Fibroblast of lung (primary cell): ENCODE data around the gene KRTAP4-12. TPM values are rescaled to one million over a fixed set of nuclear protein-coding genes. Genes with fewer than 3 reads are reported as not detected.

Source experiments
- DNase-seq, 2 donors: peaks; one replicate each; pipeline versions ENCODE4 v3.0.0 to v3.0.0-alpha.2; 2010; ENCODE audit warnings: low read depth in 2 of 2
- H2AFZ ChIP-seq: 2 replicates; pipeline ENCODE4 v1.5.1; 2012; ENCODE audit warnings: low read length, control low read depth, inconsistent platforms
- H3K27ac ChIP-seq: 2 replicates; pipeline ENCODE4 v1.5.1; 2011; ENCODE audit warnings: low read length, control low read depth; ENCODE audit not compliant: insufficient read depth
- H3K27me3 ChIP-seq: 2 replicates; pipeline ENCODE4 v1.5.1; 2011; ENCODE audit warnings: mild to moderate bottlenecking, low read length; ENCODE audit not compliant: control insufficient read depth, insufficient read depth
- H3K36me3 ChIP-seq: 2 replicates; pipeline ENCODE4 v1.5.1; 2011; ENCODE audit warnings: low read length; ENCODE audit not compliant: control insufficient read depth, insufficient read depth
- H3K4me1 ChIP-seq: 2 replicates; pipeline ENCODE4 v1.5.1; 2011; ENCODE audit warnings: low read length; ENCODE audit not compliant: control insufficient read depth, insufficient read depth; ENCODE audit errors: extremely low read depth
- H3K4me2 ChIP-seq: 2 replicates; pipeline ENCODE4 v1.5.1; 2011; ENCODE audit warnings: low read length, control low read depth; ENCODE audit not compliant: insufficient read depth; ENCODE audit errors: extremely low read depth
- H3K4me3 ChIP-seq, 4 experiments: fragments of 200-600 bp in 1 of 4; sonication (generic) in 1 of 4; replicated peaks in 1 of 4; 2 replicates each; pipeline ENCODE4 v1.5.1; 2011 to 2016; ENCODE audit warnings: low read length in 4 of 4, low read depth in 3 of 4, mild to moderate bottlenecking in 3 of 4, control low read depth in 2 of 4, inconsistent platforms in 1 of 4, mixed read lengths in 1 of 4; ENCODE audit not compliant: insufficient read depth in 1 of 4; ENCODE audit errors: control extremely low read depth in 1 of 4
- H3K79me2 ChIP-seq: 2 replicates; pipeline ENCODE4 v1.5.1; 2012; ENCODE audit warnings: mild to moderate bottlenecking, low read length, inconsistent platforms; ENCODE audit not compliant: control insufficient read depth, insufficient read depth
- H3K9ac ChIP-seq: 2 replicates; pipeline ENCODE4 v1.5.1; 2011; ENCODE audit warnings: mild to moderate bottlenecking, low read length, control low read depth; ENCODE audit not compliant: insufficient read depth
- H3K9me3 ChIP-seq: 2 replicates; pipeline ENCODE4 v1.5.1; 2012; ENCODE audit warnings: low read depth, low read length; ENCODE audit not compliant: control insufficient read depth, insufficient read depth
- H4K20me1 ChIP-seq: 2 replicates; pipeline ENCODE4 v1.5.1; 2011; ENCODE audit warnings: low read length; ENCODE audit not compliant: control insufficient read depth, insufficient read depth; ENCODE audit errors: extremely low read depth
- CTCF ChIP-seq, 2 donors: IDR thresholded peaks in 1 of 2; conservative IDR thresholded peaks in 1 of 2; 1 replicate in 1 of 2; 2 replicates in 1 of 2; pipeline ENCODE4 v1.5.1; 2011 to 2012; ENCODE audit warnings: low read length in 2 of 2, control low read depth in 1 of 2, inconsistent platforms in 1 of 2, low read depth in 1 of 2, mild to moderate bottlenecking in 1 of 2
- EZH2 ChIP-seq: IDR thresholded peaks from 2 replicates; pipeline ENCODE4 v1.5.1; 2012; ENCODE audit warnings: low read length, control low read depth, mild to moderate bottlenecking; ENCODE audit errors: missing control alignments
- polyA plus RNA-seq, 2 donors: library from polyadenylated mRNA; depleted of rRNA in 1 of 2; stranded (reverse) in 1 of 2; unstranded in 1 of 2; fragments of >200 nt; gene quantifications; 2 replicates each; pipeline ENCODE4 v1.2.1, GENCODE V29; 2011 to 2012; ENCODE audit warnings: missing spikeins in 1 of 2
- total RNA-seq: library from RNA; depleted of rRNA; stranded (reverse); fragments of >200 nt; gene quantifications from 2 replicates; pipeline ENCODE4 v1.2.1, GENCODE V29; 2014

KRTAP4-12 gene
- total and polyA plus RNA-seq, 2 donors (not counting 1 experiment from before 2014, with no cell fraction given): not detected

DNA sequence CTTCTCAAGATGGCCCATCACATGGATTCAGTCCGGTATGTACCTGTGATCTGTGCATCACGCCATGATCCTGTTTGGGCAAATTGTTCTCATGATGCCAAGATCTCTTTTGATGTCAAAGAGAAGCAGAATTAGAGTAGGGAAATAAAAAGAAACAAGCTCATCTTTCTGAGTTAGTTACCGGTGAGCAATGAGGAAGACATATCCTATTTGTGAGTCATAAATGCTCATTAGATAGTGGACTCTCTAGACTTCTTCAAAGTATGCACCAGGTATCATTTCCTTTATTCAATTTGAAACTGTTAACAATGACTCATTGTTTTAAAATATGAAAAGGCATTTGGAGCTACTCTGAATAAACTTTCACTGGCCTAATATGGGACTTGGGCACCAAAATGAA is 8.0 kb upstream of the KRTAP4-12 start:
- TF ChIP-seq CTCF (conservative IDR thresholded peaks at IDR 0.05 in 1 of 2, IDR thresholded peaks at IDR 0.05 in 1 of 2; ENCODE audit: low read depth in 1 of 2, low read length in 2 of 2) (no peak), EZH2 (no peak)
- Histone ChIP-seq H3K27me3 (no peaks in the 10 kb centered on the region), H3K27ac (no peak overlapping the region), H3K4me2 (no peak overlapping the region), H3K9ac (no peak overlapping the region), H2AFZ (no peak overlapping the region), H3K4me3 (no peak overlapping the region), H3K4me1 (peaks cover 2% of the 10 kb centered on the region), H3K9me3 (no peaks in the 10 kb centered on the region), H3K79me2 (no peaks in the 10 kb centered on the region), H3K36me3 (no peaks in the 10 kb centered on the region), H4K20me1 (no peaks in the 10 kb centered on the region)
- DNase-seq: peak in 1 of 2 donors; percentile 75

- DNase-seq: no peak
- Histone ChIP-seq H3K27ac (no peak overlapping the region), H3K79me2 (no peaks in the 10 kb centered on the region), H3K9me3 (no peaks in the 10 kb centered on the region), H3K9ac (no peak overlapping the region), H3K4me3 (no peak overlapping the region), H3K4me1 (no peaks in the 10 kb centered on the region), H3K36me3 (no peaks in the 10 kb centered on the region), H3K4me2 (no peak overlapping the region), H2AFZ (no peak overlapping the region), H4K20me1 (no peaks in the 10 kb centered on the region), H3K27me3 (no peaks in the 10 kb centered on the region)
- no peak for TF ChIP-seq CTCF (conservative IDR thresholded peaks at IDR 0.05 in 1 of 2, IDR thresholded peaks at IDR 0.05 in 1 of 2; ENCODE audit: low read depth in 1 of 2, low read length in 2 of 2)
Observed at GRCh38 chr17:41127371-41127770, 3.4 kb upstream of the KRTAP4-12 start.

- no peak for TF ChIP-seq CTCF (conservative IDR thresholded peaks at IDR 0.05 in 1 of 2, IDR thresholded peaks at IDR 0.05 in 1 of 2; ENCODE audit: low read depth in 1 of 2, low read length in 2 of 2)
- TF ChIP-seq EZH2: no peak
- no peaks in the 10 kb centered on the region for H3K79me2 ChIP-seq
- H3K27ac ChIP-seq: no peak overlapping the region
- H3K4me3 ChIP-seq: no peak overlapping the region
- H3K4me2 ChIP-seq: no peak overlapping the region
- no peaks in the 10 kb centered on the region for H3K27me3 ChIP-seq
- no peaks in the 10 kb centered on the region for H3K9me3 ChIP-seq
- no peak for DNase-seq
- H3K36me3 ChIP-seq: no peaks in the 10 kb centered on the region
- no peaks in the 10 kb centered on the region for H4K20me1 ChIP-seq
- H2AFZ ChIP-seq: no peak overlapping the region
- H3K9ac ChIP-seq: no peak overlapping the region
- H3K4me1 ChIP-seq: no peaks in the 10 kb centered on the region
Observed at GRCh38 chr17:41126412-41126811, 2.4 kb upstream of the KRTAP4-12 start.
